ENCODE results near the gene GFI1B. TPM values are rescaled to one million over a fixed set of nuclear protein-coding genes. Genes with fewer than 3 reads are reported as not detected.

The GFI1B gene
- polyA plus RNA-seq, 2 of the 4 experiments (the other 2 are of a cell fraction), result 0.09 TPM; not detected in 1

- no peak for TF ChIP-seq KDM5A (IDR thresholded peaks at IDR 0.05)
Measured at GRCh38 chr9:132973166-132973565, 5.3 kb upstream of the GFI1B start (continued).

- DNase-seq (ENCODE audit: low read depth in 1 of 2, low spot score in 1 of 2) (peak; percentile 45 to 56), ATAC-seq (peak in 1 of 2 experiments; percentile 43; a peak in 3 of 6 replicates), FAIRE-seq (no peak)
- no peak overlapping the region for H3K4me2 ChIP-seq
- H3K4me1 ChIP-seq, result peaks cover 8% of the 10 kb centered on the region; the same call in 1 of the 3 replicates
- TF ChIP-seq HDAC2 (IDR thresholded peaks at IDR 0.05) (no peak), SREBF2 (IDR thresholded peaks at IDR 0.05) (no peak), E2F6 (IDR thresholded peaks at IDR 0.05; ENCODE audit: borderline replicate concordance, low read depth) (peak; percentile 80), MAZ (IDR thresholded peaks at IDR 0.05; ENCODE audit: borderline replicate concordance, low read depth, low read length) (no peak), BHLHE40 (IDR thresholded peaks at IDR 0.05; ENCODE audit: low read depth, low read length) (no peak), KDM5A (IDR thresholded peaks at IDR 0.05) (no peak), USF2 (IDR thresholded peaks at IDR 0.05) (peak; percentile 40; the same call in 1 of the 2 replicates), CHD2 (IDR thresholded peaks at IDR 0.05; ENCODE audit: low read length, partially characterized antibody) (no peak)
- POLR2A ChIA-PET, result no interaction called here
- H3K27ac ChIP-seq, result no peak overlapping the region
- CTCF ChIA-PET, result interaction anchor here (0.7 to 6.9 kb wide), 11 partner anchors 10 to 559 kb away, joined by 3 to 48 read pairs (median 5); no protein-coding TSS in a partner anchor
- H3K4me3 ChIP-seq, result no peak overlapping the region
- WGBS (ENCODE audit: missing lambda C conversion rate), result 68% methylated on average over 5 of the region's 5 CpGs
- no peaks in the 10 kb centered on the region for H3K9me3 ChIP-seq
Measured at GRCh38 chr9:132973713-132974112, 4.8 kb upstream of the GFI1B start.

- H3K4me1 ChIP-seq, result peaks cover 8% of the 10 kb centered on the region; the same call in 1 of the 3 replicates
Measured at GRCh38 chr9:132975961-132976360, 2.5 kb upstream of the GFI1B start.

More at GRCh38 chr9:132975961-132976360, 2.5 kb upstream of the GFI1B start:
- Histone ChIP-seq H3K9me3 (no peaks in the 10 kb centered on the region), H3K27ac (no peak overlapping the region), H3K4me3 (no peak overlapping the region), H3K4me2 (no peak overlapping the region)
- WGBS (ENCODE audit: missing lambda C conversion rate), result 36% methylated on average over 5 of the region's 6 CpGs
- FAIRE-seq, result no peak
- CTCF ChIA-PET, result interaction anchor here (0.7 to 5.4 kb wide), 5 partner anchors 12 to 168 kb away, joined by 3 to 40 read pairs (median 4); no protein-coding TSS in a partner anchor
- DNase-seq (ENCODE audit: low read depth in 1 of 2, low spot score in 1 of 2), result no peak
- POLR2A ChIA-PET, result interaction anchor here (0.8 kb wide), 1 partner anchor 54 kb away, joined by 3 read pairs; no protein-coding TSS in a partner anchor
- TF ChIP-seq KDM1A (IDR thresholded peaks at IDR 0.05; ENCODE audit: low read depth), result no peak
- no peak for TF ChIP-seq EP300 (IDR thresholded peaks at IDR 0.05)
- no peak for TF ChIP-seq EHMT2 (IDR thresholded peaks at IDR 0.05; ENCODE audit: low read depth)
- TF ChIP-seq KDM5A (IDR thresholded peaks at IDR 0.05), result no peak
- no peak for TF ChIP-seq ELK1 (IDR thresholded peaks at IDR 0.05; ENCODE audit: low read depth, low read length)
- no peak for TF ChIP-seq HES2 (IDR thresholded peaks at IDR 0.05)
- no peak for TF ChIP-seq ZC3H11A (IDR thresholded peaks at IDR 0.05)
- TF ChIP-seq NPAS2 (CRISPR knock-in tag; IDR thresholded peaks at IDR 0.05; ENCODE audit: borderline replicate concordance), result no peak
- no peak for TF ChIP-seq HEYL (CRISPR knock-in tag; IDR thresholded peaks at IDR 0.05)
- no peak for TF ChIP-seq CHD2 (IDR thresholded peaks at IDR 0.05; ENCODE audit: low read length, partially characterized antibody)
- no peak for TF ChIP-seq SMC3 (IDR thresholded peaks at IDR 0.05)
- TF ChIP-seq HDAC2 (IDR thresholded peaks at IDR 0.05), result no peak
- TF ChIP-seq EHF (CRISPR knock-in tag; IDR thresholded peaks at IDR 0.05), result no peak
- TF ChIP-seq PHF8 (IDR thresholded peaks at IDR 0.05; ENCODE audit: borderline replicate concordance, low read depth), result no peak
- TF ChIP-seq NFE2L2 (conservative IDR thresholded peaks at IDR 0.05; ENCODE audit: low read length), result no peak
- no peak for TF ChIP-seq ZFP36 (IDR thresholded peaks at IDR 0.05; ENCODE audit: borderline replicate concordance, partially characterized antibody)
- TF ChIP-seq CTCF (IDR thresholded peaks at IDR 0.05), result no peak
- ATAC-seq, result no peak
